Effector memory CD4-positive, alpha-beta T cell (primary cell): ENCODE measurements around the gene TMEM254.

Source experiments
- DNase-seq, 3 donors: peaks; one replicate each; pipeline ENCODE4 v3.0.0-alpha.2; 2020
- H3K27ac ChIP-seq: 2 replicates; pipeline ENCODE4 v1.7.0; 2013; ENCODE audit warnings: mild to moderate bottlenecking, low read length, moderate library complexity; ENCODE audit not compliant: insufficient read depth, poor library complexity, severe bottlenecking
- H3K27me3 ChIP-seq: replicated peaks from 2 replicates; pipeline ENCODE4 v1.7.0; 2013; ENCODE audit warnings: mild to moderate bottlenecking, low read length; ENCODE audit not compliant: insufficient read depth, control insufficient read depth, poor library complexity, severe bottlenecking
- H3K36me3 ChIP-seq: 2 replicates; pipeline ENCODE4 v1.7.0; 2013; ENCODE audit warnings: mild to moderate bottlenecking, low read length, moderate library complexity; ENCODE audit not compliant: control insufficient read depth, insufficient read depth
- H3K4me1 ChIP-seq: 2 replicates; pipeline ENCODE4 v1.7.0; 2013; ENCODE audit warnings: low read length, mild to moderate bottlenecking; ENCODE audit not compliant: control insufficient read depth, insufficient read depth, poor library complexity, severe bottlenecking
- H3K4me3 ChIP-seq: 2 replicates; pipeline ENCODE4 v1.7.0; 2013; ENCODE audit warnings: low read length, low read depth, mild to moderate bottlenecking; ENCODE audit not compliant: insufficient read depth, poor library complexity, severe bottlenecking
- H3K9me3 ChIP-seq: 2 replicates; pipeline ENCODE4 v1.7.0; 2013; ENCODE audit warnings: mild to moderate bottlenecking, low read length, moderate library complexity; ENCODE audit not compliant: control insufficient read depth

The TMEM254 gene

GRCh38 chr10:80100116-80100515 is 21.7 kb downstream of the TMEM254 start:
- no peak for DNase-seq
- Histone ChIP-seq H3K36me3 (no peaks in the 10 kb centered on the region), H3K9me3 (no peaks in the 10 kb centered on the region), H3K4me3 (no peak overlapping the region), H3K27ac (no peak overlapping the region), H3K27me3 (no peaks in the 10 kb centered on the region), H3K4me1 (peaks cover 8% of the 10 kb centered on the region)

DNA sequence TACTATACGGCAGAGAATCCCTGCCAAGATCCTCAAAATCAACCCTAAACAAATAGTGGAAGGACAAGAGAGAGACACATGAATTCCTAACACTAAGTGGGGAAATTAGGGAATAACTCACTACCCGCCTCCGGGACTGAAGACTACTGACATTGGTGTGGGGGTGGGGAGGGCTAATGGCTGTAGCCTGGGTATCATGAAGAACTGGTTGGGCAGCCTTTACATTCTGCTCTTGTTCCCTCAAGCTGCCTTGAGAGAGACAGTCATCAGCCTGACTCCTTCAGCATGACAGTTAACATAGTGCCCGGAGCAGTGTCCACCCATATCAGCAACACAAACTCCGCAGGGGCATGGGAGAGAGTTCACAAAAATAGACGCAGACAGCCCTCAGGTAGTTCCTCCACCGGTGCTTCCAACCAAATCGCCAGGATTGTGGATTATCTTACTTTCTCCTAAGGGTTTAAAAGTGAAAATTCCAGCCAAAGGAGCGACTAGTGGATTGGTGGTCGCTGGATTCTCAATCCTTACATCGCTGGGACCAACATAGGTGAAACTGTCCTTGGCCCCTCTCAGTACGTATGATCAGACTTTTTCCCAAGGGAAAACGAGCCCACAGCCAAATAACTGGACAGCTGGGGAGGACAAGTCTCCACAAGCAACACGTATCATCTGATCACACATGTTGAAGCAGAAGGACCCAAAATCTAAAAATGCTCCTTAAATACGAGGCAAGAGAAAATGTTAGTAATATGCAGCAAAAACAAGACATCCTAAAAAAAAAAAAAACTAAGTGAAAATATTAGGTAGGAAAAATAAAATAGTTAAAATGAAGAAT is 22.6 kb downstream of the TMEM254 start:
- peaks cover 8% of the 10 kb centered on the region for H3K4me1 ChIP-seq
- no peaks in the 10 kb centered on the region for H3K27me3 ChIP-seq
- H3K36me3 ChIP-seq: no peaks in the 10 kb centered on the region
- H3K27ac ChIP-seq: no peak overlapping the region
- no peak for DNase-seq
- no peak overlapping the region for H3K4me3 ChIP-seq
- H3K9me3 ChIP-seq: no peaks in the 10 kb centered on the region

GRCh38 chr10:80104066-80104926 is 25.8 kb downstream of the TMEM254 start:
- Histone ChIP-seq H3K9me3 (no peaks in the 10 kb centered on the region), H3K27ac (no peak overlapping the region), H3K4me3 (no peak overlapping the region), H3K36me3 (no peaks in the 10 kb centered on the region), H3K4me1 (peaks cover 8% of the 10 kb centered on the region), H3K27me3 (no peaks in the 10 kb centered on the region)
- peak in 1 of 3 donors; percentile 2 for DNase-seq

- DNase-seq: no peak
- no peaks in the 10 kb centered on the region for H3K27me3 ChIP-seq
- no peaks in the 10 kb centered on the region for H3K9me3 ChIP-seq
- H3K4me1 ChIP-seq: peaks cover 8% of the 10 kb centered on the region
- H3K4me3 ChIP-seq: no peak overlapping the region
- no peak overlapping the region for H3K27ac ChIP-seq
- H3K36me3 ChIP-seq: no peaks in the 10 kb centered on the region
Measured at GRCh38 chr10:80108576-80109239, 30.2 kb downstream of the TMEM254 start.

DNA sequence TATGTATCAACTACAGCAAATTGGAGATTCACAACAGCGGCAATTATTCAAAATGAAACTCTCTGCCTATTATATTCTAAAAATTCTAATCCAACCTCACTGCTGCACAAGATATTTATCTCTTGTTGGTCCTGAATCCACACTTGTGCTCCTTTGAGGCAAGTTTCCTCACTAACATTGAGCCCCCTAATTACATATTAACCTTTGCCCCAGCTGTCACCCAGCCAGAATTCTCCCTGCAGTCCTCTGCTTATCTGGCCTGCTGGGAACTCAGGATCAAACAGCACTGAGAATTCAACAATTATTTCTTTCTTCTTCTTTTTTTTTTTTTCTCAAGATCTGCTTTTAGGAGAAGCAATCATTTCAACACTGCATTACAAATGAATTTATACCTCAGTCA is 32.5 kb downstream of the TMEM254 start:
- Histone ChIP-seq H3K4me1 (no peaks in the 10 kb centered on the region), H3K4me3 (no peak overlapping the region), H3K9me3 (no peaks in the 10 kb centered on the region), H3K36me3 (no peaks in the 10 kb centered on the region), H3K27ac (no peak overlapping the region), H3K27me3 (no peaks in the 10 kb centered on the region)
- DNase-seq: no peak

GRCh38 chr10:80118669-80119068 is 40.2 kb downstream of the TMEM254 start:
- H3K4me1 ChIP-seq: no peaks in the 10 kb centered on the region
- H3K4me3 ChIP-seq: no peak overlapping the region
- H3K27me3 ChIP-seq: no peaks in the 10 kb centered on the region

DNA sequence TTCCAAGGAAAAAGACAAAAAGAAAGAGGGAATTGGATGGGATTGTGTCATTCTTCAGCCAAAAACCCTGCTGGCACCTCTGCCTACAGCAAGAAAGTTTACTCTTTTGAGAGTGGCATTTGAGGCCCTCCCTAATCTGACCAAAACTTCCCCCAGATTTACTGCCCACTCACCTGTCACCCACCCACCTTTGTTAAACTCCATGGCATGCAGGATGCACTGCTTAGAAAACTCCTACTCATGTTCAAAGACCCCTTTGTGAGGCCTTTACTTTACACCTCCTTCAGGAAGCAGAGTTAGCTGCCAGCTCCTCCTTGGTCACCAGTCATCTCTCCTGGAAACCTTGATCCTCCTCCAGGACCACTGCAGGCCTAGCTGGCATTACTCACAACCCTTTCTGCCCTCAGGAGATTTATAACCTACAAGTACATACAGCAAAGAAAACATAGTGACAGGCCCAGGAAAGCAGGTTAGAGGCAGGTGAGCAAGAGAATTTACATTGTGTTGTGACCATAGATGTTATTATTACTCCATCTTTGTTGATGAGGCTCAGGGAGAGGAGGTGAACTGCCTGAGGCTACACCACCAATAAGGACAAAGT is 43.7 kb downstream of the TMEM254 start:
- Histone ChIP-seq H3K27ac (no peak overlapping the region), H3K4me1 (no peaks in the 10 kb centered on the region), H3K4me3 (no peak overlapping the region), H3K36me3 (no peaks in the 10 kb centered on the region), H3K9me3 (no peaks in the 10 kb centered on the region), H3K27me3 (no peaks in the 10 kb centered on the region)
- no peak for DNase-seq

More at GRCh38 chr10:80118669-80119068, 40.2 kb downstream of the TMEM254 start:
- Histone ChIP-seq H3K36me3 (no peaks in the 10 kb centered on the region), H3K9me3 (no peaks in the 10 kb centered on the region), H3K27ac (no peak overlapping the region)
- no peak for DNase-seq

GRCh38 chr10:80122746-80123145 is 44.3 kb downstream of the TMEM254 start:
- Histone ChIP-seq H3K4me3 (no peak overlapping the region), H3K4me1 (no peaks in the 10 kb centered on the region), H3K9me3 (no peaks in the 10 kb centered on the region), H3K27ac (no peak overlapping the region), H3K36me3 (no peaks in the 10 kb centered on the region), H3K27me3 (no peaks in the 10 kb centered on the region)
- DNase-seq: no peak

DNA sequence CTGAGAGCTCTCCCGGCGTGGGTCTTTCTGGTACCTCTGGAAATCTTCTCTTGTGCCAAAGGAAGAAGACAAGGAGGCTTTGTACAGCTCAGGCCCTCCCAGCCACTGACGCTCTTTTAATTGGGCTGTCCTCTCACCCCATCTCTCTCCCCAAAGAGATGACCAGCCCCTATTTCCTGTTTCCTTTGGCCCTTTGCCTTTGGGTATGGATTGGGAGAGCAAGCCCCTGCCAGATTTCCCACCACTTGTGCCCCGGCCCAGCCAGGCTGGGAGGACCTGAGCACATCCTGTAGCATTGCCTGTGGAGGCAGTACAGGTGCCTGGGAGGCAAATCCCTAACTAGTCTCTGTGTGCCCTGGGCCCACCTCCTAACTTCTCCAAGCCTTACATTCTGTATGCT is 48.4 kb downstream of the TMEM254 start:
- DNase-seq: no peak
- Histone ChIP-seq H3K27me3 (peaks cover 5% of the 10 kb centered on the region), H3K9me3 (no peaks in the 10 kb centered on the region), H3K36me3 (no peaks in the 10 kb centered on the region), H3K4me1 (no peaks in the 10 kb centered on the region), H3K27ac (no peak overlapping the region), H3K4me3 (no peak overlapping the region)
